DMS153 treated with DMSO at 0.1 percent for 48 hours (cell line): ENCODE results near the gene EPHA7.
A peak's percentile ranks its signal among the peaks of the same experiment; 100 is the strongest.

Experiments
- DNase-seq: peaks from one replicate; lab custom pipeline; 2025; ENCODE audit not compliant: unreplicated experiment; lab: John Stamatoyannopoulos, UW

EPHA7 gene

DNA sequence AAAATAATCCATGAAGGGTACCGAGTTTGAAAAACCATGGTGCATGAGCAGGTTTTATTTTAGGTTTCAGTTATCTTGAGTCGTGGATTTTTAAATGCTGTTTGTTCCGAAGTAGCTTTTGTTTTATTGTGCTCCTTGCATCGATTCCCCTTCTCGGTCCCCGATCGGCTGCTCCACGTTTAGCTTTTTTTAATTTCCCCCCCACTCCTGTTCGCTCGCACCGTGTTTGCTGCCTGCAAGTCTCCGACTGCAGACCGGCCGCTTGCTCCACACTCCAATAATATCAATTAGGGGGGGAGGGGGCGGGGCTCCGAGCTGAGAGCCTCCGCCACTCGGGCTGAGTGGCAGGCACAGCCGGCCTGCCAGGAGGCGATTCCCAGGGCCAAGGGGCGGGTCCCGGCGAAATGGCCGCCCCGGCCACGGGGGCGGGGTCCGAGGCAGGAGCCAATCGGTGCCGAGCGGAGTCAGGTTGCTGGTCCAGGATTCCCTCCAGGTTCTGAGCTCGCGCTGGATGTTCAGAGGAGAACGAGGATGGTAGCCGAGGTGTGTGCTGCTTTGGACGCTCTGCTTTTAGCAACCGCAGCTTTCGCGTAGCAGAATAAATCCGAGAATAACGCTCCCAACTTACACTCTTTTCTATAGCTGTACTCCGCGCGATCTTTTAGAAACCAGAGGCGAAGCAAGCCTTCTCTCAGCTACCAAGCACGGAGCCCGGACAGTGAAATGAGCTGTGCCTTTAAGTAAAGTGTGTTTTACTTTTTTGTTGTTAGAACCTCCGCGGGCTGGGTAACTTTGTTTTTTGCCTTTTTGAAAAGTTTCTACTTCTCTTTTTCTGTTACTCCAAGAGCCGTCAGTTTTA is at the start of gene EPHA7:
EPHA7 (minus strand) TSS at position 256 of the 859 bp plus-strand sequence; CDS start at position 38, 218 bp downstream.
- DNase-seq: peak; percentile 97

DNA sequence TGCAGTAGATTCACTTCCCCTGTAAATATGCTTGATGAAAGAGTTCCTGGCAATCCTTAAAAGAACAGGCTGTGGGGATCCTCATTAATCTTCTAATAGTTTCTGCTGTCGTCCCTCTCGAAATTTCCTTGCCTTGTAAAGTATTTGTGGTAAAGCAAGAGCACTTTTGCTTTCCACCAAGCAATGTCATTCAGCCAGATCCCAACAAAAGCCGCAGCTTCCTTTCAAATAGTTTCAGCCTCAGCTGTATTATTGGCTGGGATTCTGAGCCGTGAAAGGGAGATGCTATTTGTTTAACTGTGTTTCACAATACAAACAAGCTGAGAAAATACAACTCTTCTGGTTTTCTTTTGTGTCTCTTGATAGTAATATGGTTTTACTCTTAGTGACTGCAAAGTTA is 48.9 kb upstream of the EPHA7 start:
- no peak for DNase-seq

DNA sequence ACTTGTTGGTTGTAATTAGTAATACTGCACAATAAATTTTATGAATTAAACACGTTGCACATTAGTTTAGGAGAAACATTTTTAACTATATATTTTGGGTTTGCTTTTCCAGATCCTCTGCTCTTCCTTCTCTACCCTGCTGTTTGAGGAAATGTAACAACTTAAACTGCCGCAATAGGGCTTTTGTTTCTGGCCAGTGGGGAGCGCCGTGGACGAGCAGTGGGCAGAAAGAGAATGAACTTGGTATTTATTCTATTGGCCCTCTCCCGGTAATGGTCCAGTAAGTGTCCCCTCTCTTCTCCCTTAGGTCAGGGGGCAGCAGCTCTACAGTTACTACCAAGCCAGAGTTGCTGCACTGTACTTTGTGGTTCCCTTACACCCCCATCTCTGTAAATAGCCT is 35.2 kb upstream of the EPHA7 start:
- DNase-seq: no peak

DNA sequence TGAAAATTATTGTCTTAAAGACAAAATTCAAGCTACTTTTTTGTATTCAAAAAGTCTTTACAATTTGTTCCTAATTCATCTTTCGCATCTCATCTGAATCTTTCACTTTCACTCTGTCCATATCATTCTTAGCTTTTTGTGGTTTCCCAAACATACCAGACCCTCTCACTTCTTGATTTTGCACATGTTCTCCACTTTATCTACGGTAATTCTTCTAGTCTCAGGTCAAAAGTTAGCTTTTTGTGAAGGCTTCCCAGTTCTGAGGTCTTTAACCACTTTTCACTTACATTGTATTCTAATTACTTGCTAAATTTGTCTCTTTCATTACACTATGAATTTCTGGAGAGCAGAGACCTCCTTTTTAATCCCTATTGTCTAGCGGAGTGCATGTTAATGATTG is 34.6 kb upstream of the EPHA7 start:
- no peak for DNase-seq

DNA sequence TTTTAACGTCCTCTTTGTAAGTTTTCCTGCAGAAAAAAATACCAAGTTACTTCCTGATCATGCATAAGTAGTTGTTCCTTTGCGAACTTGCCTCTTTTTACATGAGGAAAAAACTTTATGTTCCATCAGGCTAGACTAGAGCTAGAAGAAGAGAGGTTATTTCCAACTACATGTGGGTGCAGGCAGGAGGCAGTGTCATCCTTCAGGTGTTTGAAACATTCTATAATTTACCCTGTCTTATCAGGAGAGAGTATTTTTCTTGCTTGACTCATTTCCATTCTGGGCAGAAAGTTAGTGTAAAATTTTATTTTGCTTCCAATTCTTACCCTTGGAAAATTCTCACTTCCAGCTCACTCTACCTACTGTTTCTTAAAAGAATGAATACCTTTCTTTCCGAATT is 28.5 kb upstream of the EPHA7 start:
- DNase-seq: no peak

DNA sequence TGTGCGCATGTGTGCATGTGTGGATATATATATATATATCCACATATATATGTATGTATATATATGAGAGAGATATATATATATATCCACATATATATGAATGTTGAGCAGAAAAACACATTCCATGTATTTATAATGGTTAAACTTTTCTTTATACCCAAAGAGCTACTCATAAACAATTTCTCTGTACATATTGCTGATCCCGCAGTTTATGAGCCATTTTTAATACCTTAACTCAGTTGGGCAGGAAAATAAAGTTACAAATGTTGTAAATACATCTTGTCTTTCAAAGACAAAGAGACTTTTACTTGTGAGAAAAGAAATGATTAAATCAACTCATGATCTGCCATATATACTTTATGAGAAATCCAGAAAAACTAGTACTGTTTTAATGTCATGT is 18.1 kb upstream of the EPHA7 start:
- DNase-seq: no peak

DNA sequence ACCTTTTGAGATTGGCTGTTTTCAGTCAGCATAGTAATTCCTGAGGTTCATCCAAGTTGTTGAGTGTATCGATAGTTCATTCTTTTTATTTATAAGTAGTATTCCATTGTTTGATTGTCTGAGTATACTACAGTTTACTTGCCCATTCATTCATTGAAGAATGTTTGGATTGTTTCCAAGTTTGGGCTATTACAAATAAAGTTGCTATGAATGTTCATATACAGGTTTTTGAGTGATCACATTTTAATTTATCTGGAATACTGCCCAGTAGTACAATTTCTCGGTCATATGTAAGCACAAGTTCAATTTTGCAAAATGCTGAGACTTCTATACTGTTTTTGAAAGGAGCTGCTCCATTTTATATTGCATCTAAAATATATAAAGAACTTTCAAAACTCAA is 14.2 kb upstream of the EPHA7 start:
- DNase-seq: no peak

DNA sequence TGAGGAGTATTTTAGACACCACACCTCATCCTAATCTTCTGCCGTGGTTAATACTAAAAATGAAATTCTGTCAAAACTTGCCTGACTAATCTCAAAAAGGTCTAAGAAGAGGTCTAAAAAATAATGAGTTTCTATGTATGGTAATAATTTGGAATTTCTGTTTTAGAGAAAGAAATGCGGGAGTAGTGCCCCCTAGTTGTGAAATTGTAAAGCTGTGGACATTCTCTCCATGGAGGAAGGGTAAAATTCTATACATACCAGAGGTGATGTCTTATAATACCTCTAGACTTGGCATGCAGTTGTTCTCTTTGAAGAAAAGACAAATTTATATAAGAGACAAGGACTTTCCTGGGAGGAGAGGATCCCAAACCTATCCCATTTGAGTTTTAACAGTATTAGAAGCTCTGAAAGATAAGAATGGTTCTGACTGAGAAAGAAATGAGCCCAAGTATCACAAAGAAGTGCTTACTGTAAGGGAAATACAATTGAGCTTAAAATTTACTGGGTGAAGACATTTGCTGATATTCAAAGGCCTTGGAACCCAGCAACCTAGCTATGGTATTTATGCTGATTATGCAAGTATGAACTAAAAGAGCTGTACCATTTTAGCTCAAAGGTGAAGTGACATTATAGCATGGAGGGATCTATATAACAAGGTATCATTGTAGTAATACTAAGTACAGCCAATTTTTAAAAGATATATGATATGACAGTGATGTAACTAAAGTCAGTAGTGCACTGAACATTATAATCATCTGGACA is 5.1 kb upstream of the EPHA7 start:
- DNase-seq: no peak

DNA sequence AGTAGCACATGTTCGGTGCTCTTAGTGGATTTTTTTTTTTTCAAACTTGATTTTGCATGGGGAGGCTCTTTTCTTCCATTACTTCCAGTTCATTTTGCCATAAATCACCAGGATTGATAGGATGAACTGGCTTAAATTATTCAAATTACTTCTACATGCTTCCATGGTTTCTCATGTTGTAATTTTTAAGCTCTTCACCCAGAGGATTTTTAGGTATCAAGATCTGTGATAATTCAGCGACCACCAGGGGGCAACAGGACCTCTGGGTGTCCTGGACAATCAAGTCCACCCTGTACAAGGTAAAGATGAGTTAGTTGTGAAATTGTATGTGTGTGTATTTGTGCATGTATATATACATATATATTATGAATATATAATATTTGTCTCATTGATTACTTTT is 4.2 kb upstream of the EPHA7 start:
- DNase-seq: peak; percentile 43

DNA sequence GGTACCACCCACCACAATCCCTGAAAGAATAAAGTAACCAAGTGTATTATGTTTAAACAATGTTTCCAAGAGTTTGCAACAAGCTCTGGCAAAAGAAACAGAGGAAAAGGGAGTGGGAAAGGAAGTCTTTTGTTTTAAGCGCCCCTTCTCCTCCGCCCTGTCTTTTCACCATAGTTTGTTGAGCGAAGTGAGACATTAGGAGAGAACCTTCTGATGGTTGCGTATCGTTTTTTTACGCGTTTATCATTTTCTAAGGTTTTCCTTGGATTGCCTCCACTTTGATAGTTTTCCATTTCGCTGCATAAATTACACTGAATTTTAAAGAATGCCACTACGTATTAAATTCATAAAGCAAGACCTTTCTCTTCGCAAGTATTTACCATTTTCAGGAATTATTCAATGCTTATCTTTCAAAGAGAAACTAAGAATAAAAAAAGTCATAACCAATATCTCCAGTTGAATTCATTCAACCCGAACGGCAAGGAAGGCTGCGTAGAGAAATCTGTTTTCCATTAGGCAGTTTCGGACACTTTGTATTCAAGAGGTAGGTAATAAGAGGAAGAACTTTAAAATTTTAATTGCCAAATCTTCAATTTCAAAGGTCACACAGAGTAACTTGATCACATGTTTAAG is 920 bp upstream of the EPHA7 start:
- no peak for DNase-seq

DNA sequence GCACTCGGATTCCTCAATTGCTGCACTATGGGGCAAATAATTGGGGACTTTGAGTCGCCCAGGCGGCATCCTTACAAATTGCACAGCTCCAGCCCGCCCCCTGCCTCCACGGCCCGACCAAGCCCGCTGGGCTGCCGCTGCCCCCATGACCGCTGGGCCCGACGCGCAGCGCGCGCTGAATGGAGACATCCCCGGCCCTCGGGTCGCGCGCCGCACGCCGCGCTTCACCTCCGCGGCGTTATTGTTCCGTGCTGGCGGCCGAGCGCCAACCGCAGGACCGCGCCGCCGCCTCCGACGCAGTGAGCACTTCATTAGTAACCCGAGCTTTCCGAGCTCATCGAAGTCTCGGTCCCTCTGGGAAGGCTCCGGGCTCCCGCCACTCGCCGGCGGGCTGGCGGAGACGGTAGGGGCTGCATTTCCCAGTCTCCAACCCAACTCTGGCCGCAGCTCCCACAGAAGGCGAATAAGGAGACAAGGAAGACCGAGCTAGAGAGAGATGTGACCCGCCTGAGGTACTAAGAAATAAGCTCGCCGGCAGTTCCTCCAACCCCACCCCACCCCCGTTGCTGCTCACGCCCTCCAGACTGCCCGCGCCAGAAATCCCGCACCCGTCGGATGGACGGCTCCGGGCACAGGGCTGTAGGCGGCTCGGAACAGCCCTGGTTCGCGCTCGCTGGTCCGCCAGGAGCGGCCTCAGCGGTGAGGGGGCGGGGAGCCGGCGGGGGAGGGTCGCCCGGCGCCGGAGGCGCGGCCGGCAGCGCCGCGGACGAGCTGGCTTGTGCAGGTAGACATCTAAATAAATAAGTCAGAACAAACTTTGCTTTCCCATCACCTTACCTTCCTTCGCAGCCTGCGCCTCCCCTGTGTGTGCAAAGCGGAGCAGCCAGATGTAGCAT is 703 bp downstream of the EPHA7 start:
- DNase-seq: peak; percentile 77

DNA sequence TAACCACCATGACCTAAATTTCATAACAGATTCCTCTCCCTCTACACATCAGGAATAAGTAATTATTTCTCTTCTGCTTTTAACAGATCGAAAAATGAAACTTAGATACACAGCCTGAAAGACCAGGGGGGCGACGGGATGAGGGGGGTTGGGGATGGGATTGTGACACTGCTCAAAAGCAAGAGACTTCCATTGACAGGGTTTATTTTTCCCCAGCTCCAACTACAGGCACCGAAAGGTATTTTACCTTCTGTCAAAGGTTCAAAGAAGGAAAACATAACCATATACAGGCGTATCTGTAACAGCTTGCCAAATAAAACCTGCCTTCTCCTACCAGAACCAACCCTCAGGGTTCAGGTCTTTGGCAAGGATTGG is 1.3 kb downstream of the EPHA7 start:
- DNase-seq: no peak

DNA sequence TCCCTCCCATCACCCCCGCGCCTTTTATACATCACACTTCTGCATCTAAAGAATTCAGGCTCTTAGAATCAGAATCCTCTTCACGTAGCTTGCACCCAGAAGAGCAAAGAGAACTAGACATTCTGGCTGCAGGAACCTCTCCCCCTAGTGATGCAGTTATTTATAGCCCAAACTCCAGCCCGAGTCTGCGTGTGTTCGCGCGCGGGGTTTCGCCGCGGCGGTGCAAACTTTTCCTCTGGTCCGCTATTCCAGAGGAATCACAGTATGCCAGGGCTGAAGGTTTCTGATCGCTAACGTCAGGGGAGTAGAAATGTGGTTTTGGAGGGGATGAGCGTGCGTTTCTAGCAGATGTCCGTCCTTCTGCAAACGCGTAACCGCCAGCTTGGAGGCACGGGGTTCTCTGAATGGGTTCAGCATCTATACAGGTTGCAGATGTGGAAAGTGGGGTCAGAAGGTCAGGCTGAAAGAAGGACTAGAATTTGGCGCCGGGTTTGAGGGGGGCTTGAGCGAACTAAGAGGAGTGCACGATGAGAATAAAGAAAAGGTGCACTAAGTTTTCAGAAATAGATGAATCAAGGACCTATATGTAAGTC is 1.8 kb downstream of the EPHA7 start:
- no peak for DNase-seq

DNA sequence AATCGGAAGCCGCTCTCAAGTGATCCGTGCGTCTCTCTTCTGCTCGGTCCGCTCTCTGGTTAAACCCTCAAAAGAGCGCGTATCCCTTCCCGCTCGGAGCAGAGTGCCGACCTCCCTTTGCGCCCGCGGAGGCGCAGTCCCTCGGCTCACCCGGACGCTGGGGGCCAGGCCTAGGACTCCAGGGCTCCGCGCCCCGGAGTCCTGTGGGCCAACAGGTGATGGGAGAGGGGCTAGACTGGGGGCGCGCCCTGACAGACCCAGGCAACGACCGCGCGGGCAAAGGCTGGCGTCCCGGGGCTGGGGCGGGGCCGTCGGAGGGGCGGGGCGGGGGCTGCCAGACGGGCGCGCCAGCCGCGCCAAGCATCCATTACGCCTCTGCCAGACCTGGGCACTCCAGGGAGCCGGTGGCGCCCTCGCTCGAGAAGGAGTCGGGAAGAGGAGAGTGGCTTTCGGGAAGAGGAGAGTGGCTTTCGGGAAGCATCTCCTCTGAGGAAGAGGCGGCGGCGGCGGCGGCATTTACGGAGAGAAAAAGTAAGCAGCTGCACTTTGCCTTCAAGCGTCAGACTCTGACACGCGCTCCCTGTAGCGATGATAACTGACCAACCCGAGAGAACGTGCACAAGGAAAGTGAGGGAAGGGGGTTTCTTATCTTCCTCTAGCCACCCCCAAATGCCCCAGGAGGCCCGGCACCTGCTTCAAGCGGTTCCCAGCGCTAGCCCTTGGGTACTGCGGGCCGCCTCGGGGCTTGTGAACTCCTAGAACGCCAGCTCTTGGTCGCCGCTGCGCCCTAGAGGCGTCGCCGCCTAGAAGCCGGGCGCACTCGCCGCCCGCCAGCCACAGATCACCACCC is 2.6 kb downstream of the EPHA7 start:
- DNase-seq: peak; percentile 90

DNA sequence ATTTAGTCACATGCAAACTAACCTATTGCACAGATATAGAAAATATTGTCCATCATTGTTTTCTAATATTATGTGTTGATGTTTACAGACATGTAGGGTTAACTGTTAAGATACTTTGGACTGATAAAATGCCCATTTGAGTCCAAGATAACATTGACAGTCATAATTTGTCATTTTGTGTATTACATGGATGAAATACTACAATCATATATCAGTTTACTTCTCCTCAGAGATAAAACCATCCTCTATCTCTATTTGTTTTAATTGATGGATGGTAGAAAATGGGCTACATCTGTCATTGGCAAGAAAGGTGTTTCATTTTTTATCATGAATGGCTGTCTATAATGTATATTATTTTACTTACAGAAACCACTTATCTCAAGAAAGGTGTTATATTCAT is 6.2 kb downstream of the EPHA7 start:
- DNase-seq: no peak

DNA sequence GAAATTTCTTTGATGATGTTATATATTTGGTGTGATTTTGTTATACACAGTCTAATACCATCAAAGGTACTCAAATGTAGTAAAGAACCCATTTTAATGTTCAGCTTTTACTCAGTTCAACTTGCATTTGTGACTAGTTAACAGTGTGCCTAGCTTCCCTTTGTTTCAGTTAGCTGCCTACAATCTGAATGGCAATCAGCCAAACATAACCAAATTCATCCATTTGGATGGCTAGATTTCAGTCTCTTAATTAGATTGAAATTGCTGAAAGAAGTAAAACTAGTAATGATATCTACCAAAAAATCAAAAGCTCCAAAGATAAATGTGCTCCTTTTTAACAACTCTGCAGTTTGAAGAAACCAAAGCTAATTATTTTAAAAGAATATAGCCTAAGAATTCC is 6.9 kb downstream of the EPHA7 start:
- no peak for DNase-seq

DNA sequence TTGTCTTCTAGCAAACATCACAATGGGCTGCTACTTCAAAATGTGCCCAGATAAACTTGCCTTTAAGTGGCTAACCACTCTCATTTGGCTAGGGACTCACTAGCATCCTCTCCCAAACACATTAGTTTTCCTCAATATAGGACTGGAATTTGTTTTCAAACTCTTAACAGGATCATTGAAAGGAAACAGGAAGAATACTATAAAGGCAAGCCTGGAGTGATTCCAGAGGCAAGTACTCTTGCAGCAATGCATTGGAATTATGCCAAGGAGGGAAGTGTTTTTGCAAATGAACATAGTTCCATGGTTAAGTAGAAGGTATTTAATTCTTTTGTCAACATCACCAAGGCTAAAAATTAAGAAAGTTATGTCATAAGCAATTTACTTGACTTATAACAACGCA is 12.2 kb downstream of the EPHA7 start:
- peak; percentile 57 for DNase-seq

DNA sequence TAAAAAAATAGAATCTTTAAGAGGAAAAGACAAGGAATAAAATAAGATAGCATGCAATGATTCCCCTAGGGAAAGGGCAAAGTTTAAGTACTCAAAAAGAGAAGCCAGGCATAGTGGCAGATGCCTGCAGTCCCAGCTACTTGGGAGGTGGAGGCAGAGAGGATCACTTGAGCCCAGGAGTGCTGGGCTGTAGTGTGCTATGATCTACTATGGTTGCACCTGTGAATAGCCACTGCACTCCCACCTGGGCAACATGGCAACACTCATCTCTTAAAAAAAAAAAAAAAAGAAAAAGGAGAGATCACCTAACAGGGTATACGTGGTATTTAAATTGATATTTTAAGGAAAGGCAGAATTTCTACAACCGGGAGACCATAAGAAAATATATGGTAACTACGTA is 16.0 kb downstream of the EPHA7 start:
- no peak for DNase-seq

DNA sequence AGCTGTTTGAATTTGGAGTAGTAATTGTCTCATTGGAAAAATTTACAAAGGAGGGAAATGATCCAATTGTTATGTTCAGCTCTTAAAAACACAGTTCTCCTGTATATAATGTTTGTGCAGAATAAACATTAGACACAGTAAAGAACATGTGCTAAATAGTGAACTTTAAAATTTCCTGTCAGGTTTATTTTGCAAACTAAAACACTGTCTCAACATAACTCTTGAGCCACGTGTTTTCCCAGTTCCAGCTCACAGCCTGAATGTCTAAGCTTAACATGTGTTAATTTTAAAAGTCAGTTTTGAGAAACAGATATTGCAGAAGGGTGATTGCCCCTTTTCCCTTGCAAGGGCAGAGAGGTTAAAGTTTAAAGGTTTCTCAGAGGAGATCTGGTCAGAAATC is 20.6 kb downstream of the EPHA7 start:
- no peak for DNase-seq

DNA sequence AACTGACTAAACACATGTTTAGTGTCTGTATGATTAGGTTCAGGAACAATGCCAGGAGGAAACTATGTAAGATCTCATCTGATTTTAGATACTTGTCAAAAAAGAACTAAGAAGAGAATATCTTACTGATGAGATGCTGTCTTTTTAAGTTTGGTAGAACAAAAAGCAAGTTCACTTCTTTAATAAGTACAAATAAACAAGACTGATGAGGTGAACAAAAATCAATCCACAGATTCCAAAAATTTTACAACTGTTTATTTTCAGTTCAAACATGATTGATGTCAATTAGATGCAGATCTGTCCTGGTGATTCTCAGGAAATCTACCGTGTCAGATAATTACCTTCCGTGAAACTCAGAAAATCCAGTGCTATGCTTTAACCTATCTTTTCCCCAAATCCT is 24.9 kb downstream of the EPHA7 start:
- DNase-seq: no peak
